Mesenteric fat pad (tissue), 1 donor: ENCODE results near the gene RAI2. TPM values are rescaled to one million over a fixed set of nuclear protein-coding genes. Genes with fewer than 3 reads are reported as not detected.
"Not testable (repeated sequence)": the region's sequence is repeated elsewhere in the genome, so short reads cannot be mapped to it uniquely, and the experiment has no call there.

Experiments used
- DNase-seq: peaks from one replicate; pipeline ENCODE4 v3.0.0-alpha.2; 2020; ENCODE audit warnings: low spot score
- total RNA-seq: library from RNA; stranded (reverse); fragmentation: NEBNext Ultra II Directional; extraction: Animal tissue kit (Norgen Biotek cat#: 25700); gene quantifications from one replicate; pipeline ENCODE4 v1.2.1, GENCODE V29; 2021
- donor health status: DM: yes; HTN: yes; CAD: no.

Gene RAI2
- total RNA-seq, 1 donor from 2014 or later = 15.9 TPM

DNA sequence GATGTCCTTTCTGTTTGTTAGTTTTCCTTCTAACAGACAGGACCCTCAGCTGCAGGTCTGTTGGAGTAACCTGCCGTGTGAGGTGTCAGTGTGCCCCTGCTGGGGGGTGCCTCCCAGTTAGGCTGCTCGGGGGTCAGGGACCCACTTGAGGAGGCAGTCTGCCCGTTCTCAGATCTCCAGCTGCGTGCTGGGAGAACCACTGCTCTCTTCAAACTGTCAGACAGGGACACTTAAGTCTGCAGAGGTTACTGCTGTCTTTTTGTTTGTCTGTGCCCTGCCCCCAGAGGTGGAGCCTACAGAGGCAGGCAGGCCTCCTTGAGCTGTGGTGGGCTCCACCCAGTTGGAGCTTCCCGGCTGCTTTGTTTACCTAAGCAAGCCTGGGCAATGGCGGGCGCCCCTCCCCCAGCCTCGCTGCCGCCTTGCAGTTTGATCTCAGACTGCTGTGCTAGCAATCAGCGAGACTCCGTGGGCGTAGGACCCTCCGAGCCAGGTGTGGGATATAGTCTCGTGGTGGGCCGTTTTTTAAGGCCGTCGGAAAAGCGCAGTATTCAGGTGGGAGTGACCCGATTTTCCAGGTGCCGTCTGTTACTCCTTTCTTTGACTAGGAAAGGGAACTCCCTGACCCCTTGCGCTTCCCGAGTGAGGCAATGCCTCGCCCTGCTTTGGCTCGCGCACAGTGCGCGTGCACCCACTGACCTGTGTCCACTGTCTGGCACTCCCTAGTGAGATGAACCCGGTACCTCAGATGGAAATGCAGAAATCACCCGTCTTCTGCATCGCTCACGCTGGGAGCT, 74.3 kb downstream of the RAI2 start:
- not testable (repeated sequence) for DNase-seq

DNA sequence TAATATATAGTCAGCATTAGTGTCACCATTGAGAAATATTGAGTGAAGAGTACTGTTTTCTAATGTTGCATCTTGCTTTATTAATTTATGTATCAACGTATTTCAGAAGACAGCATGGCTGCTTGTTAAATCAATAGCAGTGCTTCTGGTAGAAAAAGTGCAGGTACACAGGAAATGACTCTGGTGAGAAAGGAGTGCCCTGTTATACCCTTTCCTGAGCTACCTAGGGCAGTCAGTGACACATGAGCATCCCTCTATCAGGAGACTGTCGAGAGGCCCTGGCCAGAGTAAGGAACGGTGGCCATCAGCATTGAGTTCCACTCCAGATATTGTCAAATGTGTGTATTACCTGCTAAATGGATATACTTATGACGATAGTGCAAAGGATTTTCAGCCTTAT, 81.7 kb downstream of the RAI2 start:
- no peak for DNase-seq

DNA sequence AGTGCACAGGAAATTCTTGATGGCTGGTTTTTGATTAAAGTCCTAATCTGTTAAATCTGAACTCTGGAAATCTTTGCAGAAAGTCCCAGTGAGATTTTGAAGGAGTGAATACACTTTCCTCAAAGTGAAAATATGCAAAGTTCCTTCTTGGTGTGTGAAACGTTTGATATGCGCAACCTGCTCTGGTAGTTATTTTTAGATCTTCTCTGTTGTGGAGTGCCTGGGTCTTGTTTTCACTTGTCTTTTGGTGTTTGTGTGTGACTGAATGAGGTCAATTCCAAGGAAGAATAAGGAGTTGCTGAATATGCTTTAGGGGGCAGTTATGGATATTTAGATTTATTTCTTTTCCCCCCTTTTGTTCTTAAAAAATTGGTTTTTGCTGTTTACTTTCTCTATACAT, 82.1 kb downstream of the RAI2 start:
- DNase-seq = no peak

DNA sequence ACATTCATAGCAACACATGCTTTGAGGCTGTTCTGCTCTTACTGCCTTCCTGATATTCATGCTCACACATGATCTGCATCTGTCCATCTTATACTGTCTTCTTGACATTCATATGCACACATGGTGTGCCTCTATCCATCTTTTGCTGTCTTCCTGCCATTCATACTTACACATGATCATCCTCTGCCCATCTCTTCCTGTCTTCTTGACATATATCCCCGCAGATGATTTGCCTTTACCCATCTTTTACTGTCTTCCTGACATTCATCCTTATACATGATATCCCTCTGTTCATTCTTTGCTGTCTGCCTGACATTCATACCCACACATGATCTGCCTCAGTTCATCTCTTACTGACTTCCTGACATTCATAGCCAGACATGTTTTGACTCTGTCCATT, 87.0 kb downstream of the RAI2 start:
- DNase-seq = no peak

DNA sequence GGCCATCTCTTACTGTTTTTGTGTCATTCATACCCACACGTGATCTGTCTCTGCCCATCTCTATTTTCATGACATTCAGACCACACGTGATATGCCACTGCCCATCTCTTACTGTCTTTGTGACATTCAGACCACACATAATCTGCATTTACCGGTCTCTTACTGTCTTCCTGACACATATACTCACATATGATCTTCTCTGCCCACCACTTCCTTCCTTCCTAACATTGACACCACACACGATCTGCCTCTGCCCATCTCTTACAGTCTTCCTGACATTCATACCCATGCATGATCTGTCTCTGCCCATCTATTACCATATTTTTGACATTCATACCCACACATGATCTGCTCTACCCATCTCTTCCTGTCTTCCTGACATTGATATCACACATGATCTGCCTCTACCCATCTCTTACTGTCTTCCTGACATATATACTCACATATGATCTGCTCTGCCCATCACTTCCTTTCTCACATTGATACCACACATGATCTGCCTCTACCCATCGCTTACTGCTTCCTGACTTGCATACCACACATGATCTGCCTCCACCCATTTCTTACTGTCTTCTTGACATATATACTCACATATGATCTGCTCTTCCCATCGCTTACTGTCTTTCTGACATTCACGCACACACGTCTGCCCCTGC, 87.7 kb downstream of the RAI2 start:
- no peak for DNase-seq

DNA sequence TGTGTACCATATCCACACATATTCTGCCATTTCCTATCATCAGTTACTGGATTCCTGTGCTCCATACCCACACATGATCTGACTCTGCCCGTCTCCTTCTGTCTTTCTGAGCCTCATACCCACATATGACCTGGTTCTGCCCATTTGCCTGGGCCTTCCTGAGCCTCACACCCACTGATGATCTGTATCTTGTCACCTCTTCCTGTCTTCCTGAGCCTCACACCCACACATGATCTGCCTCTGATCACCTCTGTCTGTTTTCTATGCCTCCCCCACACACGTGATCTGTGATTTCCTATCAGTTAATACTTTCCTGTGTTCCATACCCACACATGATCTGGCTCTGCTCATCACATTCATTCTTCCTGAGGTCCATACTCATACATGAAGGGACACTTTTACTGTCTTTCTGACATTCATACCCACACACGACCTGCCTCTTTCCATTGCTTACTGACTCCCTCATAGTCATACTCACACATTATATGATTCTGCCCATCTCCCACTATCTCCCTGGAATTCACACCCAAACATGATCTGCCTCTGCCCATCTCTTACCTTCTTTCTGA, 91.3 kb downstream of the RAI2 start:
- DNase-seq = no peak

DNA sequence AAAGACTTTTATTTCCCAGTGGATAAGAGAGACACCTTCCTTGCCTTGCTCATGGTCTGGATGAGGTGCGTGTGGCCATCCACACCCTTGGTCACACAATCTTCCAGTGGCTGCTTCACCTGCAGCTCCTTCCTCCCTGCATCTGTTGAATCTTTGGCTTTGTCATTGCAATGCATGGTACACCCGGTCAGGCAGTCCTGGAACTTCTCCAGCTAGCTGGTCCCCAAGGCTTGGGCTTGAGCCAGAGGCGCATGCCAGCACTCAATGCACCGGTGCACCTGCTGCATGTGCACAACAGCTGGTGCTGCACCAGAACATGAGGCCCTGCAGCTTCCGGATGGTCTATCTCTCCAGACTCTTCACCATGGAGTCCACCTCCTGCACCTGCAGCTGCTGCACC, 92.1 kb downstream of the RAI2 start:
- DNase-seq = no peak

DNA sequence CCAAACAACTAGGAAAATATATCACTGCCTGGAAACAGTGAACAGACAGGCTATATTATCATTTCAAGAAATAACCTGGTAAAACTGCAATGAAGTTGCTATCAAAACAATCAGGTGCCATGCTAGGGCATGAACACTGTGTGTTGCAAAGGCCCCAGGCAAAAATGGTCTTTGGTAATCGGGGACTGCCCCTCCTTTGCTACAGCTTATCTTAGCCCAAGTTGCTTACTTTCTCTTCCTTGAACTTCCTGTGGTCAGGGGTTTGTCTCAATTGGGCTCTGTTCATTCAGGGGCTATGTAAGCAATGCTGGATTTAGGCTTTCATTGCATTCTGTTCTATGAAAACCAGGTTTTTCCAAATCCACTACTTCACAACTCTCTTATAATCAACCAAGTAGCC, 93.4 kb downstream of the RAI2 start:
- DNase-seq = no peak

DNA sequence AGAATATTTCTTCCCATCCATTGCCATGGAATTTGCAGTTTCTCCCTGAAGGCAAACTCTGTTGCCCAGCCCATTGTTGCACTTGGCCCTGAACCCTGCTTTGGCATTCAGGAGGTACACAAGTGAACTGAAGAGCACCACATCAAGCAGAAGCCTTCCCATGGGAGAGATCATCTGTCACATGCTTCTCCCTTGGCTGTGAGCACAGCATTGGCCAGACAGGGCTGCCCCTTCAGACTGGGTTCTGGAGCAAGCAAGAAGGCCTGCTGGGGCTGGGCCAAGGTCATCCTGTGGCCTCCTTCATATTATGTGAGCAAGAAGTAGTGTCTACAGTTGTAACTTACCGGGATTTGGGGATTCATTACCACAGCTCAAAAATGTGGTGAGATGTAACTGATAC, 101.1 kb downstream of the RAI2 start:
- DNase-seq = no peak

DNA sequence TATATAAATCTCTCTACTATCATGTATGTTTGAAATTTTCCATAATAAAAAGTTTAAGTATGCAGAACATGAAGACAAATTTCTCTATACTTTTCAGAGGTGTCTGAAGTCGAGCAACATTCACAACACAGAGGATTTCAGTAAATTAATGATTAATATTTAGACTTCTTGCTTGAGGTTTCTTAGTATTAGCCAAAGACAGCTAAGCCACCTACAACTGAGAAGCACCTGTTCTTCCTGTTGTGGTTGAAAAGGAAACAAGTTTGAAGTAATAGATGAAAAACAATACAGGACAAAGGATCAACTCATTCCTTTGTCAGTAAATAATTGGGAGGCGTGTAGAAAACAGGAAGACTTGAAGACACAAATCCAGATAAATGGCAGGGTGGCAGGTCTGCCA, 102.7 kb downstream of the RAI2 start:
- no peak for DNase-seq

DNA sequence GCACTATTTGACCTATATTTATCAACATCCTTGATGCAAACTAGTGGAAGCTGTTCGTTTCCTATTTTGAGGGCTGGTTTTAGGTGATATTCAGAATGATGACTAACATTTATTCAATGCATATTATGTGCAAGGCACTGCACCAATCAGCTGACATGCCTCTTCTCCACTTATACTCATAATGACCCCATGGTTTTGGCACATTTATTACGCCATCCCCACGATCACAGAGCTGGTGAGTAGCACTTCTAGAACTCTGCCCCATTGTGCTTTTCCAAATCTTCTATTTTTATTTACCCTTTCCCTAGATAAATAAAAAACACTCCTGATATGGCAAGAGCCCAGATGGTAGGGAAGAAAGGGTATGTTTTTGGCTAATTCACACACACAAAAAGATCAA, 110.7 kb downstream of the RAI2 start:
- DNase-seq = no peak

Other genes starting within 250 kb of the RAI2 start
- 15.4 TPM for gene SCML1, start 123.8 kb downstream of the RAI2 start, total RNA-seq